GM19372 (cell line): ENCODE measurements around the gene NEDD4.
"Not testable (repeated sequence)": the region's sequence is repeated elsewhere in the genome, so short reads cannot be mapped to it uniquely, and the experiment has no call there.

Source experiments
- ATAC-seq: cut with Tn5 transposase; IDR thresholded peaks from one replicate; pipeline ENCODE4 v1.9.1; 2021; ENCODE audit warnings: mild to moderate bottlenecking, low read depth, moderate library complexity; ENCODE audit not compliant: unreplicated experiment

Gene NEDD4

GRCh38 chr15:55842897-55843296, 150.5 kb downstream of the NEDD4 start:
- ATAC-seq: not testable (repeated sequence)

GRCh38 chr15:55835866-55836265, 157.5 kb downstream of the NEDD4 start:
- ATAC-seq: no peak

- ATAC-seq: no peak
Observed at GRCh38 chr15:55834331-55834730, 159.1 kb downstream of the NEDD4 start.

- ATAC-seq: no peak
Observed at GRCh38 chr15:55829826-55830225, 163.6 kb downstream of the NEDD4 start.

GRCh38 chr15:55827955-55828354, 165.5 kb downstream of the NEDD4 start:
- no peak for ATAC-seq

- no peak for ATAC-seq
Observed at GRCh38 chr15:55827204-55827603, 166.2 kb downstream of the NEDD4 start.

GRCh38 chr15:55824857-55825613, 168.4 kb downstream of the NEDD4 start:
- ATAC-seq: no peak

GRCh38 chr15:55823699-55824340, 169.6 kb downstream of the NEDD4 start:
- ATAC-seq: no peak

GRCh38 chr15:55823191-55823670, 170.2 kb downstream of the NEDD4 start:
- no peak for ATAC-seq

GRCh38 chr15:55821740-55822139, 171.7 kb downstream of the NEDD4 start:
- not testable (repeated sequence) for ATAC-seq

GRCh38 chr15:55820043-55820442, 173.4 kb downstream of the NEDD4 start:
- ATAC-seq: no peak

GRCh38 chr15:55819397-55820034, 173.9 kb downstream of the NEDD4 start:
- no peak for ATAC-seq

- no peak for ATAC-seq
Observed at GRCh38 chr15:55816017-55816416, 177.4 kb downstream of the NEDD4 start.

GRCh38 chr15:55802600-55803376, 190.6 kb downstream of the NEDD4 start:
- no peak for ATAC-seq

- ATAC-seq: no peak
Observed at GRCh38 chr15:55800216-55800615, 193.2 kb downstream of the NEDD4 start.

- no peak for ATAC-seq
Observed at GRCh38 chr15:55799291-55800212, 193.9 kb downstream of the NEDD4 start.

- no peak for ATAC-seq
Observed at GRCh38 chr15:55796321-55796965, 197.0 kb downstream of the NEDD4 start.

GRCh38 chr15:55795031-55795430, 198.4 kb downstream of the NEDD4 start:
- ATAC-seq: no peak
